Fibroblast of lung (primary cell): Measurements from ENCODE around the gene TNIK.

Source experiments
- EZH2 ChIP-seq: IDR thresholded peaks from 2 replicates; pipeline ENCODE4 v1.5.1; 2012; ENCODE audit warnings: low read length, control low read depth, mild to moderate bottlenecking; ENCODE audit errors: missing control alignments
- TF ChIP-seq, protein P1 (sequence below), 2 donors: IDR thresholded peaks in 1 of 2; conservative IDR thresholded peaks in 1 of 2; 1 replicate in 1 of 2; 2 replicates in 1 of 2; pipeline ENCODE4 v1.5.1; 2011 to 2012; ENCODE audit warnings: low read length in 2 of 2, control low read depth in 1 of 2, inconsistent platforms in 1 of 2, low read depth in 1 of 2, mild to moderate bottlenecking in 1 of 2

DNA sequence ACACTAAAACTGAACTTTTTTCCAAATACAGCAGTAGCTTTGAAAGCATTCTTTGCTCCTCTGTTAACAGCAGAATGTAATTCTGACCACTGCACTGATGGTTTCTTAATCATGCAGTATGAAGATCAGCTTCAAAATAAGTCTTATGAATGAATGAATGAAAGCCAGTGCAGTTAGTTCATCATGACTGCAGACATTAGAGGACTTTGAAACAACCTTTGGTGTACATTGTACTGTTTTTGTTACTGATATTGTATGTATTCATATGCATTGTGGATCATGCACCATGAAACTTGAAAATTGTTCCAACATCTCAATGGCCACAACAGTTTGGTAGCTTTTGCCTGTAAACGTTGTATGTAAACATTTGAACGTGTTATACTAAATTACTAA is 1.3 kb upstream of the TNIK start:
- TF ChIP-seq, protein P1, sequence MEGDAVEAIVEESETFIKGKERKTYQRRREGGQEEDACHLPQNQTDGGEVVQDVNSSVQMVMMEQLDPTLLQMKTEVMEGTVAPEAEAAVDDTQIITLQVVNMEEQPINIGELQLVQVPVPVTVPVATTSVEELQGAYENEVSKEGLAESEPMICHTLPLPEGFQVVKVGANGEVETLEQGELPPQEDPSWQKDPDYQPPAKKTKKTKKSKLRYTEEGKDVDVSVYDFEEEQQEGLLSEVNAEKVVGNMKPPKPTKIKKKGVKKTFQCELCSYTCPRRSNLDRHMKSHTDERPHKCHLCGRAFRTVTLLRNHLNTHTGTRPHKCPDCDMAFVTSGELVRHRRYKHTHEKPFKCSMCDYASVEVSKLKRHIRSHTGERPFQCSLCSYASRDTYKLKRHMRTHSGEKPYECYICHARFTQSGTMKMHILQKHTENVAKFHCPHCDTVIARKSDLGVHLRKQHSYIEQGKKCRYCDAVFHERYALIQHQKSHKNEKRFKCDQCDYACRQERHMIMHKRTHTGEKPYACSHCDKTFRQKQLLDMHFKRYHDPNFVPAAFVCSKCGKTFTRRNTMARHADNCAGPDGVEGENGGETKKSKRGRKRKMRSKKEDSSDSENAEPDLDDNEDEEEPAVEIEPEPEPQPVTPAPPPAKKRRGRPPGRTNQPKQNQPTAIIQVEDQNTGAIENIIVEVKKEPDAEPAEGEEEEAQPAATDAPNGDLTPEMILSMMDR (conservative IDR thresholded peaks at IDR 0.05 in 1 of 2, IDR thresholded peaks at IDR 0.05 in 1 of 2; ENCODE audit: low read depth in 1 of 2, low read length in 2 of 2): no peak
- no peak for TF ChIP-seq EZH2
